HFFc6 (cell line): Measurements from ENCODE around the gene LAPTM5. TPM values are rescaled to one million over a fixed set of nuclear protein-coding genes. Genes with fewer than 3 reads are reported as not detected.
A peak's percentile ranks its signal among the peaks of the same experiment; 100 is the strongest.

Source experiments
- DNase-seq: peaks from one replicate; pipeline ENCODE4 v3.0.0-alpha.2; 2018
- H3K27ac Mint-ChIP-seq: 2 replicates; pipeline ENCODE4 v1.8.0; 2020; ENCODE audit warnings: mild to moderate bottlenecking, mixed read lengths
- H3K27me3 Mint-ChIP-seq: 2 replicates; pipeline ENCODE4 v1.8.0; 2021; ENCODE audit warnings: mild to moderate bottlenecking, moderate library complexity, mixed read lengths; ENCODE audit not compliant: insufficient read depth
- H3K36me3 Mint-ChIP-seq: 2 replicates; pipeline ENCODE4 v1.8.0; 2021; ENCODE audit warnings: low read depth, mixed read lengths
- H3K4me1 Mint-ChIP-seq: 2 replicates; pipeline ENCODE4 v1.8.0; 2020; ENCODE audit warnings: low read depth, mixed read lengths
- H3K4me3 Mint-ChIP-seq: 2 replicates; pipeline ENCODE4 v1.8.0; 2020; ENCODE audit warnings: mild to moderate bottlenecking, moderate library complexity, mixed read lengths
- H3K9me3 Mint-ChIP-seq: 2 replicates; pipeline ENCODE4 v1.8.0; 2020; ENCODE audit warnings: mild to moderate bottlenecking, mixed read lengths
- CTCF ChIP-seq: fragments of 200-600 bp; sonication (generic); IDR thresholded peaks from 2 replicates; pipeline ENCODE4 v1.5.0; 2021; ENCODE audit warnings: antibody characterized with exemption, mild to moderate bottlenecking
- total RNA-seq, 6 experiments: library from RNA; stranded (reverse); fragmentation: NEBNext Ultra II Directional; extraction: Animal tissue kit (Norgen Biotek cat#: 25700); gene quantifications; 2 replicates in 1 of 6; 3 replicates in 5 of 6; pipeline ENCODE4 v1.2.3, GENCODE V29; 2021

Gene LAPTM5
- total RNA-seq, 6 experiments from 2014 or later, result 0.38 to 0.81 (median 0.63) TPM

GRCh38 chr1:30728340-30728739 is 29.2 kb downstream of the LAPTM5 start:
- Mint-ChIP-seq H3K9me3 (no peaks in the 10 kb centered on the region), H3K4me3 (no peak overlapping the region), H3K4me1 (0 out of 2 replicates have a peak, but pooled peaks cover 9% of the 10 kb centered on the region), H3K27me3 (peaks cover 23% of the 10 kb centered on the region), H3K27ac (no peak overlapping the region), H3K36me3 (no peaks in the 10 kb centered on the region)
- no peak for DNase-seq
- no peak for TF ChIP-seq CTCF

DNA sequence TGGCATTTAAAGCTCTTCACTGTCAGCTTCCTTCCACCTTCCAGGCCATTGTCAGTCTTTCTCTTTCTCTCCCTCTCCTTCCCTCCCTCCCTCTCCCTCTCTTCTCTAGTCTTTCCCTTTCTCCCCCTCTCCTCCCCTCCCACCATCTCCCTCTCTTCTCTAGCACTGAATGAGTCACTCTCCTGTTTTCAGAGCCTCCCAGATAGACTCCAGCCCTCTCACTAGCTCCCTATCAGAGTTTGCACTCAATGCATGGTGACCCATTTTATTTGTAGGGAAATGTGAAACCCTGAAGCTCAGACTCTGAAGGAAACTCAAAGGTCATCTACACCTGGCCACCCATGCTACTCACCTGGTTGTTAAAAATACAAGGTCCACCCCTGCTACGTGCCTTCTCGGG is 29.8 kb downstream of the LAPTM5 start:
- Mint-ChIP-seq H3K9me3 (no peaks in the 10 kb centered on the region), H3K27me3 (peaks cover 24% of the 10 kb centered on the region), H3K4me1 (0 out of 2 replicates have a peak, but pooled peaks cover 9% of the 10 kb centered on the region), H3K27ac (no peak overlapping the region), H3K36me3 (no peaks in the 10 kb centered on the region), H3K4me3 (no peak overlapping the region)
- peak; percentile 23 for DNase-seq
- TF ChIP-seq CTCF, result no peak

DNA sequence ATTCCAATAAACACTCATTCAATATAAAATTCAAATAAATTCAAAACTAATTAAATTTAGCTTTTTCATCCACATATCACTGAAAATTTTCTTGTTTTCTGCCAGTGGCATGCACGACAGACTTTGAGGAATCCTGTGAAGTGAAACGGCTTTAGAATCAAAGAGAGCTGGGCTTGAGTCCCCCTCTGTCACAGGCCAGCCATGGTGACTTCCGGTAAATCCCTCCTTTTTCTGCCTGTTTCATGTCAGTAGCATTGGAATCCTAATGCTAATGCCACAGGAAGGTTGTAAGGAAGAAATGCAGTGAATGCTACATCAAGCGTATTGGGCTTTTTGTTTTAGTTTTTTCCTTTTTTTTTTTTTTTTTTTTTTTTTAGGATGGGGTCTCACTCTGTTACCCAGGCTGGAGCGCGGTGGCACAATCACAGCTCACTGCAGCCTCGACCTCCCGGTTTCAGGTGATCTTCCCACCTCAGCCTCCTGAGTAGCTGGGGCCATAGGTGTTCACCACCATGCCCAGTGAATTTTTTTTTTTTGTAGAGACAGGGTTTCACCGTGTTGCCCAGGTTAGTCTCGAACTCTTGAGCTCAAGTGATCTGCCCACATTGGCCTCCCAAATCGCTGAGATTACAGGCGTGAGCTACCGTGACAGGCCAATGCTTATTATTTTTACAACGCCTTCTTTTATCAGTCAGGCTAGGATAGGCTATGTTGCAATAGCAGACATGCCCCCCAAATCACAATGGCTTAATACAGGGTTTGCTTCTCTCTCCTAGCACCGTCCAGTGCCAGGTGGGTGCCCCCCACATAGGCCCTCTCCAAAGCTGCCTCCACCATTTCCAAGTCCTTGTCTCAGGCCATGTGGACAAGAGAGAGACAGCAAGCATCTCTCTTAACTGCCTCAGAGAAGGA is 30.5 kb downstream of the LAPTM5 start:
- DNase-seq, result no peak
- H3K4me3 Mint-ChIP-seq, result no peak overlapping the region
- H3K27me3 Mint-ChIP-seq, result peaks cover 25% of the 10 kb centered on the region
- 0 out of 2 replicates have a peak, but pooled peaks cover 9% of the 10 kb centered on the region for H3K4me1 Mint-ChIP-seq
- H3K36me3 Mint-ChIP-seq, result no peaks in the 10 kb centered on the region
- no peak overlapping the region for H3K27ac Mint-ChIP-seq
- no peak for TF ChIP-seq CTCF
- no peaks in the 10 kb centered on the region for H3K9me3 Mint-ChIP-seq

DNA sequence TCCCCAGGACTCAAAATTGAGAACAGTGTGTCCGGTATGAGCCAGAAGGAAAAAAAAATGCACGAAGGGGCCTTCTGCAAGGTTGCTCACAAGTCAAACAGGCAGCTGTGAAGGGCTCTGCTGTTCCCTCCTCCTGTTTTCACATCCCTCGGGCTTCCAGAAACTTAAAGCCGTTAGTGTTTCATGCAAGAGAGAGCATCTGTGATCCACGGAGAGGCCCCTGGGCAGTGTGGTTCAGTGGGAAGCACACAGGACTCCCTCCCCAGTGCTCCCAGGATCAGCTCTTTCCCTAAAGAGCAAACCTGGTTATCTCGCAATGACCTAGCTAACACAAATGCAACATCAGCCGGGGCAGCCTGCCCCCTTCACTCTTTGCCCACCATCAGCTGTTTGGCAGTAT is 31.3 kb downstream of the LAPTM5 start:
- peaks cover 21% of the 10 kb centered on the region for H3K27me3 Mint-ChIP-seq
- H3K4me3 Mint-ChIP-seq, result no peak overlapping the region
- H3K27ac Mint-ChIP-seq, result no peak overlapping the region
- H3K4me1 Mint-ChIP-seq, result 0 out of 2 replicates have a peak, but pooled peaks cover 9% of the 10 kb centered on the region
- no peaks in the 10 kb centered on the region for H3K36me3 Mint-ChIP-seq
- DNase-seq, result no peak
- TF ChIP-seq CTCF, result no peak
- H3K9me3 Mint-ChIP-seq, result no peaks in the 10 kb centered on the region

DNA sequence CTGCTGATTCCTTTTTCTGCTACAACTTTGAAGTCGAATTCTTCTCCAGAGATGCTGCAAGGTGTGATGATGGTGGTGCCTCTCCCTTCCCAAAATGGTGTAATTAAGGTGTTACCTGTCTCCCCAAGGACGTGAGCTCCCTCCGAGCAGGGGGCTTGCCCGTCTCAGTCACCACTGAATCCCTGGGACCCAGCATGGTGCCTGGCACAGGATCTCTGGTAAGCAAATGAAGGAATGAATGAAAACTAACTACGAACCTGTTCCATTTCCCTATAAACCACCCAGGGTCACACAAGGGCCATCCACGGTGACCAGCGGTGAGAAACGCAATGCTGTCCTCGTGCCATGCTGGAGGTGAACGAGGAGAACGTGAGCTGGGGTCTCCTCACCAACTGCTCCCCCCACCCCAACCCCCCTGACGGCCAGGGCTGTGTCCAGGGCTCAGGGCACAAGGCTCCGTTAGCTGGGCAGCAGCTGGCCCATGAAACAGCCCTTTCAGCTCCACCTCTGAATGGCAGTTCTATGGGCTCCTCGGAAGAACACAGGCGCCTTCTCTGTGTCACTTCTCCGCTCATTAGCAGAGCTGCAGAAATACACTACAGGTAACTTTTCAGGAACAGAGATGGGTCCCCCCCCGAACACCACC is 32.0 kb downstream of the LAPTM5 start:
- Mint-ChIP-seq H3K4me1 (0 out of 2 replicates have a peak, but pooled peaks cover 9% of the 10 kb centered on the region), H3K27me3 (peaks cover 16% of the 10 kb centered on the region), H3K36me3 (no peaks in the 10 kb centered on the region), H3K4me3 (no peak overlapping the region), H3K27ac (no peak overlapping the region), H3K9me3 (no peaks in the 10 kb centered on the region)
- no peak for TF ChIP-seq CTCF
- no peak for DNase-seq
